PFSK-1 (cell line): ENCODE measurements around the gene LSR.

Experiments
- FOXP2 ChIP-seq: optimal IDR thresholded peaks from 2 replicates; pipeline ENCODE3; 2011; ENCODE audit warnings: borderline replicate concordance, control low read depth, inconsistent platforms; ENCODE audit not compliant: insufficient read depth; ENCODE audit errors: extremely low read length, extremely low read depth
- POLR2AphosphoS5 ChIP-seq: IDR thresholded peaks from 2 replicates; pipeline ENCODE4 v1.6.1; 2012; ENCODE audit warnings: low read depth, mild to moderate bottlenecking, control low read depth, low read length, moderate library complexity
- REST ChIP-seq, 2 experiments: IDR thresholded peaks; 2 replicates each; pipeline versions ENCODE4 v1.6.1 to v1.8.0; 2011 to 2012; ENCODE audit warnings: low read depth in 2 of 2, low read length in 2 of 2, control low read depth in 1 of 2, inconsistent platforms in 1 of 2, mild to moderate bottlenecking in 1 of 2, moderate library complexity in 1 of 2; ENCODE audit not compliant: insufficient read depth in 1 of 2
- SIN3A ChIP-seq: IDR thresholded peaks from 2 replicates; pipeline ENCODE4 v1.6.1; 2012; ENCODE audit warnings: mild to moderate bottlenecking, low read length, moderate library complexity, borderline replicate concordance; ENCODE audit not compliant: insufficient read depth
- TAF1 ChIP-seq: IDR thresholded peaks from 2 replicates; pipeline ENCODE4 v1.6.1; 2012; ENCODE audit warnings: low read length, control low read depth, borderline replicate concordance; ENCODE audit not compliant: insufficient read depth

The LSR gene

DNA sequence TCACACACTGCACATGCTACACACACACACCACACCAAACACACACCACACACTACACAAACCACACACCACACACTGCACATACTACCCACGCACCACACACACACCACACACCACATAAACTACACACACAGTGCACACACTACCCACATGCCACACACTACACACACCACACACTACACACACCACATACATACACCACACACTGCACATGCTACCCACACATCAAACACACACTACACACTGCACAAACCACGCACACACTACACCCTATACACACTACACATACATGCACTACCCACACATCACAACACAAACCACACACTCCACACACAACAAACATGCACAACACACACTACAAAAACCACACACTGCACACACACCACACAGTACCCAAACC, 49.1 kb downstream of the LSR start:
- TF ChIP-seq FOXP2: no peak
- no peak for TF ChIP-seq POLR2AphosphoS5
- no peak for TF ChIP-seq TAF1
- no peak for TF ChIP-seq SIN3A
- no peak for TF ChIP-seq REST (IDR thresholded peaks at IDR 0.05; ENCODE audit: insufficient read depth in 1 of 2, low read depth in 2 of 2, low read length in 2 of 2)

DNA sequence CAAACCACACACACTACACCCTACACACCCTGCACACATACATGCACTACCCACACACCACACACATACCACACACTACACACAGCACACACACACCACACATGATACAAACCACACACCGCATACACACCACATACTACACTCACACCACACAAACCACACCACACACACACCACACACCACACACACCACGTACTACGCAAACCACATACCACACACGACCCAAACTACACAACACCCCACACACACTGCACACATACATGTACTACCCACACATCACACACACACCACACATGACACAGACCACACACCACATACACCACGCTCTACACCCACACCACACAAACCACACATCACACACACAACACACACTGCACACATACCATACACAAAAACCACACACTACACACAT, 49.8 kb downstream of the LSR start:
- TF ChIP-seq SIN3A (no peak), TAF1 (no peak), POLR2AphosphoS5 (no peak), REST (IDR thresholded peaks at IDR 0.05; ENCODE audit: insufficient read depth in 1 of 2, low read depth in 2 of 2, low read length in 2 of 2) (no peak), FOXP2 (no peak)

- no peak for TF ChIP-seq POLR2AphosphoS5
- TF ChIP-seq SIN3A: no peak
- TF ChIP-seq TAF1: no peak
- TF ChIP-seq FOXP2: no peak
- TF ChIP-seq REST (IDR thresholded peaks at IDR 0.05; ENCODE audit: insufficient read depth in 1 of 2, low read depth in 2 of 2, low read length in 2 of 2): no peak
Observed at GRCh38 chr19:35299523-35300338, 50.9 kb downstream of the LSR start.

GRCh38 chr19:35300339-35300649, 51.5 kb downstream of the LSR start:
- TF ChIP-seq FOXP2: no peak
- no peak for TF ChIP-seq REST (IDR thresholded peaks at IDR 0.05; ENCODE audit: insufficient read depth in 1 of 2, low read depth in 2 of 2, low read length in 2 of 2)
- no peak for TF ChIP-seq SIN3A
- TF ChIP-seq POLR2AphosphoS5: no peak
- no peak for TF ChIP-seq TAF1

DNA sequence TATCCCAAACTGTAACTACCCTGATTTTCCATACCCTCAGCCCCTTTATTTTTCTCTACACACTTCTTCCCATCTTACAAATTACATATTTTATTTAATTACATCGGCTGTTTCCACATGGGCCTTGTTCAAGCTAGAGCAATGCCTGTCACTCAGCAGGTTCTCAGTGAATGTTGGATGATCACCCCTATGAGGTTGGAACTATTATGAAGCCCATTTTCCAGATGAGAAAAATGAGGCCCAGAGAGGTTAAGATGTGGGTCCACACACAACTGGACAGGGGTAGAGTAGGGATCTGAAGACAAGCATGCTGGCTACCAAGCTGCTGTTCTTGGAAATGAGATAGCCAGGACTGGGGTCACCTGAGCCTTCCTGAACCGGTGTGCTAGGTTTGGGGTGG, 53.2 kb downstream of the LSR start:
- no peak for TF ChIP-seq REST (IDR thresholded peaks at IDR 0.05; ENCODE audit: insufficient read depth in 1 of 2, low read depth in 2 of 2, low read length in 2 of 2)
- TF ChIP-seq POLR2AphosphoS5: no peak
- no peak for TF ChIP-seq SIN3A
- TF ChIP-seq TAF1: no peak
- TF ChIP-seq FOXP2: no peak
